GM18907 (cell line): ENCODE results near the gene TMEM170A.

Experiments used
- ATAC-seq: cut with Tn5 transposase; IDR thresholded peaks from one replicate; pipeline ENCODE4 v1.9.1; 2021; ENCODE audit warnings: mild to moderate bottlenecking, moderate library complexity; ENCODE audit not compliant: unreplicated experiment

TMEM170A gene

DNA sequence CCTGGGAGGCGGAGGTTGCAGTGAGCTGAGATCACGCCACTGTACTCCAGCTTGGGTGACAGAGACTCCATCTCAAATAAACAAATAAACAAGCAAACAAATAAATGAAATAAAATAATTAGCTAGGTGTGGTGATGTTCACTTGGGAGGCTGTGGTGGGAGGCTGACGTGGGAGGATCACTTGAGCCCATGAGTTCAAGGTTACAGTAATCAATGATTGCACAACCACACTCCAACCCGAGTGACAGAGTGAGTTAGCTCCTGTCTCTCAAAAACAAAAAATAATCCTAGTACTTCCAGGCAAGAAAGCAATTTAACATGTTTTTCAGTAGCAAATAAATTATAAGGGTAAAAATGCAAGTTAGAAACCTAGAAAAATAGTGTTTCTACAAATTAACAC is 57.5 kb downstream of the TMEM170A start:
- no peak for ATAC-seq

DNA sequence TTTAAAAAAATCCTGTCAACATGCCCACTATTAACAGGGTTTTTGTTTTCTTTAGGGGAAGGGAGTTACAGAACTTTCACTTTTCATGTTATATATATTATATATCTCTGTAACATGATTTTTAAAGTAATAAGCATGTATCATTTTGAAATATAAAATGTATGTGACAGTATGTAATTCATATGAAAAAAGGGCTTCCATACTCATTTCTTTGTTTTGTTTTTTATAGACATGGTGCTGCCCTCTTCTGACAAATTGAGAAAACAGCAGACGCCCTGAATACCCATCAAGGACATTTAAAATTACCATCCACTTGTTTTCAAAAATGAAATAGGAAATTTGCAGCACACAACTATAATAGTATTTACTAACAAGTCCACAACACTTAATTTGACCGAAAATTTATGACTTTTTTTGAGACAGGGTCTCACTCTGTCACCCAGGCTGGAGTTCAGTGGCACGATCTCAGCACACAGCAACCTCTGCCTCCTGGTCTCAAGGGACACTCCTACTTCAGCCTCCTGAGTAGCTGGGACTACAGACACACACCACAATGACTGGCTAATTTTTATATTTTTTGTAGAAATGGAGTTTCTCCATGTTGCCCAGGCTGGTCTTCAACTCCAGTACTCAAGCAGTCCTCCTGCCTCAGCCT is 61.5 kb downstream of the TMEM170A start:
- no peak for ATAC-seq

DNA sequence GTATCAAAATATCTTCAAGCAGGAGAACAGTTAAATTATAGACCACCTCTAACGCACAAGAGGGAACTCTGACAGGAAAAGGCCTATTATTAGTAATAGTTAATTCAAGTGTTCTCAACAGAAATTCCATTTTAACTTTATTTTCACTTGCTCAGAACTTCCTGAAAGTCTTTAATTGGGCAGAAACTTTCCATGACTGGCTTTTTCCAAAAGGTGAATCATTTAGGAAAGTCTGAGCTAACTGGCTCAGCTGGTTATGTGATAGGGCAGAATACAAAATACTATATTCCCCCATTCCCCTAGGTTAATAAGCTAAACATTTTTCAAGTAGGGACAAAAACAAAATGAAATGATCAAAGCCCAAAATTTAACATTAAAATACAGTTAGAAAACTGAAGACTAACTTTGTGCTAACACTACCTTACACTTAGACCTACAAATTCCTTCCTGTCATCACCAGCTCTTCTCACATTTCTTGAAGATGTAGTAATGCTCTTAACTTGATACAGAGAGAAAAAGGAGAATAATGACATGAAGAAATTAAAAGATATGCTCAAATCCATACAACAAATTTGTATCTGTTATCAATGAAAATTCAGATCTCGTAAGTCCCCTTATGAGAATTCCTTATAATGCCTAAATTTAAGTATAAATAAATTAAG is 62.2 kb downstream of the TMEM170A start:
- no peak for ATAC-seq

DNA sequence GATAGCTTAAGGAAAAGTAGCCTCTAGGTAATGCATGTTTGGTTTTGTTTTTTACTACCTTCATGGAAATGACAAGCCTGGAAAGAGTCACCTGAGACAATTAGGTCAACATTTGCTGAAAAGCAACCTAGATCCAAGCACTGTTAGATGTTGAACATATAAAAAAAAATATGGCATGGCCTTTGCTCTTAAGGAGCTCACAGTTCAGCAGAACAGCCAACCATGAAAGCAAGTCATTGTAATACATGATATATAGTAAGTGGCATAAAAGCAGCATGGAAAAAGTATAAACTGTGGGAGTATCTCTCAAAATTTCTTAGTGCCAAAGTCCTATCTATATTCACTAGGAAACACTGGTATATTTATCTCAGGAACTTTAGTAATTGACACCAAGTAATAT is 62.8 kb downstream of the TMEM170A start:
- ATAC-seq, result no peak

DNA sequence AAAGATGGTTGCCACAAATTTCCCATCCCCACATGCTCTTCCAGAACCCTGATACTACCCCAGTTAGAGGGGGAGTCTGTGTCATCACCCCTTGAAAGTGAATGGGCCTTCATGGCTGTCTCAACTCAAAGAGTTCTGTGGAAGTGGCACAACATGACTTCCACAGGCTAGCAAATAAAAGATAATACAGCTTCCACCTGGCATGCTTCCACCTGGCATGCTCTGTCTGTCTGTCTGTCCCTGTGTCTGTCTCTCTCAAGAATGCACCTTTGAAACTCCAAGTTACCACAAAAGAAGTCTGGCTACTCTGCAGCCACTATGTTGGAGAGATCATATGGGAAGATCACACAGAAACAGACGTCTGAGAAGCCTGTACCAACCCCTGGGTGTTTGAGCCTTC is 66.2 kb downstream of the TMEM170A start:
- no peak for ATAC-seq

DNA sequence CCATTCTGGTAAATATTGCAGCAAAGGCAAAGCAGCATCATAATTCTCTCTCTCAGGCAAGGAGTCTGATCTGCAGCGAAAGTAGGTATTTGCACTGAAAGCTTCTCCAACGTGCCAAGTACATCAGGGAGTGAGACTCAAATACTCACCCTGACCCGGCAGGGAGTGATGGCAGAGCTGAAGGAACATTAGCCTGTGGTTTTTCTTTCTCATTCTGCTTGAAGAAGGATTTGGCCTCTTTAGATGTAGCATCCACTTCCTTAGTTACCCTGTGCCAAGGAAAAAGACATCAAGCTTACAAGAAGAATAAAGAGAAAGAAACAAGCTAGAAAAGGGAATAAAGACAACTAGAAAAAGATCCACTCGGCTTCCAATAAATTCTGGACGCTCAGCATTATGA is 69.5 kb downstream of the TMEM170A start:
- no peak for ATAC-seq
